Activated T-cell treated with anti-CD3 and anti-CD28 coated beads, Interleukin-2, amount 50 U/mL, for 48 hours (primary cell): ENCODE data around the gene JPT1.
A peak's percentile ranks its signal among the peaks of the same experiment; 100 is the strongest.
"Not testable (repeated sequence)": the region's sequence is repeated elsewhere in the genome, so short reads cannot be mapped to it uniquely, and the experiment has no call there.

Experiments used
- DNase-seq, 2 experiments: peaks; one replicate each; pipeline ENCODE4 v3.0.0-alpha.2; 2020

JPT1 gene

GRCh38 chr17:75154195-75155106, at the start of gene JPT1:
Gene JPT1 (minus strand): TSS chr17:75154512. CDS start chr17:75154397, 115 bp downstream.
- peak; percentile 98 for DNase-seq

- DNase-seq = no peak
Measured at GRCh38 chr17:75199886-75200618, 45.7 kb upstream of the JPT1 start.

- DNase-seq = no peak
Measured at GRCh38 chr17:75194879-75195278, 40.6 kb upstream of the JPT1 start.

- DNase-seq = no peak
Measured at GRCh38 chr17:75191584-75191983, 37.3 kb upstream of the JPT1 start.

GRCh38 chr17:75188614-75189013, 34.3 kb upstream of the JPT1 start:
- DNase-seq = no peak

- DNase-seq = no peak
Measured at GRCh38 chr17:75183999-75184884, 29.9 kb upstream of the JPT1 start.

- DNase-seq = peak; percentile 97 to 99
Measured at GRCh38 chr17:75182569-75183436, 28.5 kb upstream of the JPT1 start, which contains the start of gene SUMO2. Gene SUMO2 (minus strand): TSS chr17:75182959. CDS start chr17:75182834, 125 bp downstream.

- DNase-seq = no peak
Measured at GRCh38 chr17:75182319-75182568, 27.9 kb upstream of the JPT1 start.

- peak; percentile 59 to 60 for DNase-seq
Measured at GRCh38 chr17:75181608-75182318, 27.5 kb upstream of the JPT1 start.

GRCh38 chr17:75181110-75181509, 26.8 kb upstream of the JPT1 start:
- no peak for DNase-seq

- no peak for DNase-seq
Measured at GRCh38 chr17:75178453-75178852, 24.1 kb upstream of the JPT1 start.

- no peak for DNase-seq
Measured at GRCh38 chr17:75176625-75177024, 22.3 kb upstream of the JPT1 start.

- no peak for DNase-seq
Measured at GRCh38 chr17:75174996-75175395, 20.7 kb upstream of the JPT1 start.

GRCh38 chr17:75173526-75173925, 19.2 kb upstream of the JPT1 start:
- DNase-seq = no peak

GRCh38 chr17:75168998-75169397, 14.7 kb upstream of the JPT1 start:
- DNase-seq = no peak

GRCh38 chr17:75164606-75165005, 10.3 kb upstream of the JPT1 start:
- DNase-seq = not testable (repeated sequence)

- no peak for DNase-seq
Measured at GRCh38 chr17:75163074-75163473, 8.8 kb upstream of the JPT1 start.

- DNase-seq = no peak
Measured at GRCh38 chr17:75160211-75160610, 5.9 kb upstream of the JPT1 start.

- no peak for DNase-seq
Measured at GRCh38 chr17:75159196-75160031, 5.1 kb upstream of the JPT1 start.

- DNase-seq = not testable (repeated sequence)
Measured at GRCh38 chr17:75158480-75158879, 4.2 kb upstream of the JPT1 start.
